WTC11 (cell line): Measurements from ENCODE around the gene GRIN2A.

Experiments
- ATF2 ChIP-seq: sonication (generic); formaldehyde crosslinking; IDR thresholded peaks from 2 replicates; pipeline ENCODE4 v1.8.1; 2022; ENCODE audit warnings: low read depth, missing genetic modification reagents, borderline replicate concordance
- ATF3 ChIP-seq: sonication (generic); formaldehyde crosslinking; conservative IDR thresholded peaks from 2 replicates; pipeline ENCODE4 v1.8.1; 2022; ENCODE audit warnings: mild to moderate bottlenecking, missing genetic modification reagents
- CTCF ChIP-seq: fragments of 200-600 bp; IDR thresholded peaks from 2 replicates; pipeline ENCODE4 v1.8.0; 2022; ENCODE audit warnings: antibody characterized with exemption
- ESRRA ChIP-seq: sonication (generic); formaldehyde crosslinking; IDR thresholded peaks from 2 replicates; pipeline ENCODE4 v1.8.1; 2022; ENCODE audit warnings: mild to moderate bottlenecking, missing genetic modification reagents, borderline replicate concordance
- FOXJ3 ChIP-seq: sonication (generic); formaldehyde crosslinking; IDR thresholded peaks from 2 replicates; pipeline ENCODE4 v1.9.0; 2021; ENCODE audit warnings: missing genetic modification reagents, mild to moderate bottlenecking, borderline replicate concordance
- JUN ChIP-seq: sonication (generic); formaldehyde crosslinking; IDR thresholded peaks from 2 replicates; pipeline ENCODE4 v1.8.0; 2023; ENCODE audit warnings: mild to moderate bottlenecking, missing genetic modification reagents
- MAX ChIP-seq: sonication (generic); formaldehyde crosslinking; IDR thresholded peaks from 2 replicates; pipeline ENCODE4 v1.8.0; 2022; ENCODE audit warnings: mild to moderate bottlenecking, missing genetic modification reagents
- MXD4 ChIP-seq: fragments of 250-450 bp; sonication (Bioruptor Pico); IDR thresholded peaks from 2 replicates; pipeline ENCODE4 v1.8.0; 2021; ENCODE audit warnings: mild to moderate bottlenecking, moderate library complexity, borderline replicate concordance
- NR2C2 ChIP-seq: sonication (generic); formaldehyde crosslinking; IDR thresholded peaks from 2 replicates; pipeline ENCODE4 v1.8.0; 2022; ENCODE audit warnings: mild to moderate bottlenecking, missing genetic modification reagents
- SMAD3 ChIP-seq: sonication (generic); formaldehyde crosslinking; IDR thresholded peaks from 2 replicates; pipeline ENCODE4 v1.8.0; 2022; ENCODE audit warnings: missing genetic modification reagents, mild to moderate bottlenecking, borderline replicate concordance
- TEAD4 ChIP-seq: sonication (generic); formaldehyde crosslinking; IDR thresholded peaks from 2 replicates; pipeline ENCODE4 v1.8.0; 2022; ENCODE audit warnings: mild to moderate bottlenecking, missing genetic modification reagents
- USF2 ChIP-seq: sonication (generic); formaldehyde crosslinking; IDR thresholded peaks from 2 replicates; pipeline ENCODE4 v1.8.1; 2023; ENCODE audit warnings: mild to moderate bottlenecking, missing genetic modification reagents, moderate library complexity

- TF ChIP-seq FOXJ3 (CRISPR knock-in tag) (no peak), TEAD4 (CRISPR knock-in tag) (no peak), CTCF (no peak), JUN (no peak), MAX (CRISPR knock-in tag) (no peak), MXD4 (CRISPR knock-in tag) (no peak), ATF3 (CRISPR knock-in tag) (no peak), NR2C2 (CRISPR knock-in tag) (no peak), ESRRA (no peak), USF2 (no peak), SMAD3 (CRISPR knock-in tag) (no peak), ATF2 (CRISPR knock-in tag) (no peak)
These were observed 43.4 kb upstream of the GRIN2A start for GRCh38 chr16:10225653-10226052.
